SK-N-SH (cell line): ENCODE results near the gene MAP3K13. TPM values are rescaled to one million over a fixed set of nuclear protein-coding genes. Genes with fewer than 3 reads are reported as not detected.

Experiments
- CTCF ChIA-PET: fragments of 300-600, 350-600 bp; formaldehyde crosslinking; extraction: SDS; loops from one replicate; lab custom pipeline; 2021; lab: Yijun Ruan, JAX
- POLR2A ChIA-PET: fragments of 350-600 bp; sonication (Branson Sonifier 250); formaldehyde crosslinking; extraction: SDS; loops from one replicate; lab custom pipeline; 2020; ENCODE audit warnings: antibody characterized with exemption, inconsistent platforms; lab: Yijun Ruan, JAX
- DNase-seq: peaks from one replicate; pipeline ENCODE4 v3.0.0; 2012
- H2AFZ ChIP-seq: fragments of 200-600 bp; sonication (generic); 2 replicates; pipeline ENCODE4 v1.8.1; 2016; ENCODE audit warnings: antibody characterized with exemption, mild to moderate bottlenecking, low read depth
- H3F3A ChIP-seq: fragments of 200-600 bp; sonication (generic); replicated peaks from 2 replicates; pipeline ENCODE3; 2016; ENCODE audit warnings: antibody characterized with exemption, mild to moderate bottlenecking; ENCODE audit not compliant: insufficient read depth
- H3K27ac ChIP-seq, 2 experiments: fragments of 200-500 bp in 1 of 2; fragments of 200-600 bp in 1 of 2; sonication (Bioruptor generic) in 1 of 2; sonication (generic), shearing (Covaris generic) in 1 of 2; 2 replicates each; pipeline versions ENCODE4 v1.5.1 to v1.6.1; 2014 to 2016; ENCODE audit warnings: low read depth in 2 of 2, inconsistent platforms in 1 of 2, low read length in 1 of 2, mild to moderate bottlenecking in 1 of 2, mixed read lengths in 1 of 2
- H3K27me3 ChIP-seq: fragments of 200-600 bp; sonication (generic), shearing (Covaris generic); 2 replicates; pipeline ENCODE4 v1.6.1; 2016; ENCODE audit warnings: mixed run types; ENCODE audit not compliant: insufficient read depth
- H3K36me3 ChIP-seq, 2 experiments: fragments of 200-500 bp in 1 of 2; fragments of 200-600 bp in 1 of 2; sonication (Bioruptor generic) in 1 of 2; sonication (generic) in 1 of 2; replicated peaks in 1 of 2; 2 replicates each; pipeline versions ENCODE3 to v1.5.1; 2014 to 2016; ENCODE audit warnings: low read length in 1 of 2, mild to moderate bottlenecking in 1 of 2; ENCODE audit not compliant: insufficient read depth in 2 of 2, control insufficient read depth in 1 of 2
- H3K4me1 ChIP-seq, 2 experiments: fragments of 200-500 bp in 1 of 2; fragments of 200-600 bp in 1 of 2; sonication (Bioruptor generic) in 1 of 2; sonication (generic), shearing (Covaris generic) in 1 of 2; 2 replicates each; pipeline versions ENCODE4 v1.5.1 to v1.6.1; 2014 to 2016; ENCODE audit warnings: low read depth in 1 of 2, low read length in 1 of 2, mixed run types in 1 of 2; ENCODE audit not compliant: insufficient read depth in 2 of 2, control insufficient read depth in 1 of 2
- H3K4me2 ChIP-seq: fragments of 200-600 bp; sonication (generic), shearing (Covaris generic); 2 replicates; pipeline ENCODE4 v1.6.1; 2017; ENCODE audit warnings: mixed run types
- H3K4me3 ChIP-seq, 2 experiments: fragments of 200-500 bp in 1 of 2; fragments of 200-600 bp in 1 of 2; sonication (Bioruptor generic) in 1 of 2; sonication (generic), shearing (Covaris generic) in 1 of 2; 2 replicates each; pipeline versions ENCODE4 v1.5.1 to v1.8.1; 2014 to 2016; ENCODE audit warnings: low read depth in 2 of 2, inconsistent platforms in 1 of 2, low read length in 1 of 2, mild to moderate bottlenecking in 1 of 2, mixed read lengths in 1 of 2, moderate library complexity in 1 of 2
- H3K79me2 ChIP-seq: fragments of 200-600 bp; sonication (generic); 2 replicates; pipeline ENCODE4 v1.8.1; 2017; ENCODE audit warnings: mild to moderate bottlenecking; ENCODE audit not compliant: insufficient read depth
- H3K9ac ChIP-seq: fragments of 200-600 bp; sonication (generic); 2 replicates; pipeline ENCODE4 v1.6.1; 2017; ENCODE audit warnings: mixed run types
- H3K9me2 ChIP-seq: fragments of 200-600 bp; sonication (generic); 2 replicates; pipeline ENCODE4 v1.6.1; 2017; ENCODE audit warnings: mixed run types
- H3K9me3 ChIP-seq: fragments of 200-600 bp; sonication (generic); 2 replicates; pipeline ENCODE4 v1.6.1; 2017; ENCODE audit warnings: mixed run types, mild to moderate bottlenecking, moderate library complexity
- H4K20me1 ChIP-seq: fragments of 200-600 bp; sonication (generic); 2 replicates; pipeline ENCODE4 v1.6.1; 2017; ENCODE audit warnings: mild to moderate bottlenecking, mixed run types; ENCODE audit not compliant: insufficient read depth
- CHD2 ChIP-seq: fragments of 150-350 bp; IDR thresholded peaks from 2 replicates; pipeline ENCODE4 v1.6.1; 2018; ENCODE audit warnings: low read length; ENCODE audit not compliant: partially characterized antibody
- GABPA ChIP-seq: IDR thresholded peaks from 2 replicates; pipeline ENCODE4 v1.4.0; 2012; ENCODE audit warnings: low read depth, mild to moderate bottlenecking
- GATA2 ChIP-seq: sonication (generic); formaldehyde crosslinking; IDR thresholded peaks from 2 replicates; pipeline ENCODE4 v1.5.0; 2020; ENCODE audit warnings: mild to moderate bottlenecking, missing genetic modification reagents
- JUND ChIP-seq: IDR thresholded peaks from 2 replicates; pipeline ENCODE4 v1.4.0; 2012
- NRF1 ChIP-seq: IDR thresholded peaks from 2 replicates; pipeline ENCODE4 v1.6.1; 2012; ENCODE audit warnings: low read depth, mild to moderate bottlenecking, low read length
- POLR2AphosphoS5 ChIP-seq: IDR thresholded peaks from 2 replicates; pipeline ENCODE4 v1.6.1; 2012; ENCODE audit warnings: low read depth, low read length
- RFX5 ChIP-seq: IDR thresholded peaks from 2 replicates; pipeline ENCODE4 v1.6.1; 2012; ENCODE audit warnings: mild to moderate bottlenecking, improper control_type of control experiment, low read length
- RXRA ChIP-seq: IDR thresholded peaks from 2 replicates; pipeline ENCODE4 v1.4.0; 2012; ENCODE audit warnings: low read depth, mild to moderate bottlenecking, borderline replicate concordance
- SIN3A ChIP-seq: IDR thresholded peaks from 2 replicates; pipeline ENCODE4 v1.6.1; 2012; ENCODE audit warnings: low read depth, mild to moderate bottlenecking, low read length, moderate library complexity, borderline replicate concordance
- TCF12 ChIP-seq: IDR thresholded peaks from 2 replicates; pipeline ENCODE4 v1.4.0; 2012
- USF1 ChIP-seq: IDR thresholded peaks from 2 replicates; pipeline ENCODE4 v1.4.0; 2012; ENCODE audit warnings: low read depth, borderline replicate concordance
- WGBS: methylation state at CpG from one replicate; pipeline ENCODE4 v1.1.6; 2017; ENCODE audit warnings: low lambda C conversion rate; 5-methylcytosine and 5-hydroxymethylcytosine counted together
- polyA plus RNA-seq, 3 experiments: library from polyadenylated mRNA; depleted of rRNA; stranded (reverse); fragments of >200 nt; gene quantifications; 2 replicates each; pipeline ENCODE4 v1.2.3, GENCODE V29; 2012
- TF ChIP-seq, protein P1 (sequence below): IDR thresholded peaks from 2 replicates; pipeline ENCODE4 v1.4.0; 2012; ENCODE audit warnings: low read depth, borderline replicate concordance
- TF ChIP-seq, protein P2 (sequence below): IDR thresholded peaks from 2 replicates; pipeline ENCODE4; 2012

MAP3K13 gene
- polyA plus RNA-seq, 1 of the 3 experiments (the other 2 are of a cell fraction), result 9.1 TPM

DNA sequence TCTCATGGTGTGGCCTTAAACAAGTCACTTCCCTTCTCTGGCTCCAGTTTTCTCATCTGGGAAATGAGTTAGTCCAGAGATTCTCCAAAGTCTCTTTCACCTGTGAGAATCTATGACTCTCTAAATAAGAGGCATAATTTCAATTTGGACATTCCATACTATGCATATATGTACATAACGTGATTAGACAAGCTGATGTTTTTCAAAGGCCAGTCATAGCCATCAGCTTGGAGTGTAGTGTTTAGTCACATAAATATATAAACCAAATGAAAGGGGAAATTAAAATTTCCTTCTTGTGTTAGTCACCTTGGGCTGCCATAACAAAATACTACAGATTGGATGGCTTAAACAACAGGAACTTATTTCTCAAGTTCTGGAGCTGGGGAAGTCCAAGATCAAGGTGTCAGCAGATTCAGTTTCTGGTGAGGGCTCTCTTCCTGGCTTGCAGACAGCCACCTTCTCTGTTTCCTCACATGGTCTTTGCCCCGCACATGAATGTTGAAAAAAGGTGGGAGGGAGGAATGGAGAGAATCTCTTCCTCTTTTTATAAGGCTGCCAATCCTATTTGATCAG is 116.5 kb downstream of the MAP3K13 start (continued):
- TF ChIP-seq, protein P1, sequence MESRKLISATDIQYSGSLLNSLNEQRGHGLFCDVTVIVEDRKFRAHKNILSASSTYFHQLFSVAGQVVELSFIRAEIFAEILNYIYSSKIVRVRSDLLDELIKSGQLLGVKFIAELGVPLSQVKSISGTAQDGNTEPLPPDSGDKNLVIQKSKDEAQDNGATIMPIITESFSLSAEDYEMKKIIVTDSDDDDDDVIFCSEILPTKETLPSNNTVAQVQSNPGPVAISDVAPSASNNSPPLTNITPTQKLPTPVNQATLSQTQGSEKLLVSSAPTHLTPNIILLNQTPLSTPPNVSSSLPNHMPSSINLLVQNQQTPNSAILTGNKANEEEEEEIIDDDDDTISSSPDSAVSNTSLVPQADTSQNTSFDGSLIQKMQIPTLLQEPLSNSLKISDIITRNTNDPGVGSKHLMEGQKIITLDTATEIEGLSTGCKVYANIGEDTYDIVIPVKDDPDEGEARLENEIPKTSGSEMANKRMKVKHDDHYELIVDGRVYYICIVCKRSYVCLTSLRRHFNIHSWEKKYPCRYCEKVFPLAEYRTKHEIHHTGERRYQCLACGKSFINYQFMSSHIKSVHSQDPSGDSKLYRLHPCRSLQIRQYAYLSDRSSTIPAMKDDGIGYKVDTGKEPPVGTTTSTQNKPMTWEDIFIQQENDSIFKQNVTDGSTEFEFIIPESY, result no peak
- TF ChIP-seq POLR2AphosphoS5 (no peak), GATA2 (CRISPR knock-in tag) (no peak), GABPA (no peak), SIN3A (no peak)
- TF ChIP-seq, all 33 proteins: peak for 0

GRCh38 chr3:185484296-185484695 is 121.4 kb downstream of the MAP3K13 start:
- Histone ChIP-seq H2AFZ (no peak overlapping the region), H3K27me3 (no peaks in the 10 kb centered on the region), H3K4me1 (no peaks in the 10 kb centered on the region), H3K4me2 (no peak overlapping the region), H4K20me1 (no peaks in the 10 kb centered on the region), H3K9me2 (no peaks in the 10 kb centered on the region), H3K27ac (no peak overlapping the region), H3K9ac (no peak overlapping the region), H3K79me2 (no peaks in the 10 kb centered on the region), H3K4me3 (no peak overlapping the region), H3K36me3 (peaks cover 7 to 14% of the 10 kb centered on the region in 2 experiments), H3K9me3 (no peaks in the 10 kb centered on the region), H3F3A (no peaks in the 10 kb centered on the region)
- TF ChIP-seq GATA2 (CRISPR knock-in tag), result no peak
- TF ChIP-seq, protein P1, result no peak
- no peak for TF ChIP-seq CHD2
- TF ChIP-seq USF1, result no peak
- TF ChIP-seq, protein P2, sequence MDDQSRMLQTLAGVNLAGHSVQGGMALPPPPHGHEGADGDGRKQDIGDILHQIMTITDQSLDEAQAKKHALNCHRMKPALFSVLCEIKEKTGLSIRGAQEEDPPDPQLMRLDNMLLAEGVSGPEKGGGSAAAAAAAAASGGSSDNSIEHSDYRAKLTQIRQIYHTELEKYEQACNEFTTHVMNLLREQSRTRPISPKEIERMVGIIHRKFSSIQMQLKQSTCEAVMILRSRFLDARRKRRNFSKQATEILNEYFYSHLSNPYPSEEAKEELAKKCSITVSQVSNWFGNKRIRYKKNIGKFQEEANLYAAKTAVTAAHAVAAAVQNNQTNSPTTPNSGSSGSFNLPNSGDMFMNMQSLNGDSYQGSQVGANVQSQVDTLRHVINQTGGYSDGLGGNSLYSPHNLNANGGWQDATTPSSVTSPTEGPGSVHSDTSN, result no peak
- no peak for TF ChIP-seq NRF1
- no peak for TF ChIP-seq POLR2AphosphoS5
- no peak for TF ChIP-seq RXRA
- TF ChIP-seq RFX5, result no peak
- no peak for TF ChIP-seq TCF12
- no peak for TF ChIP-seq JUND
- ChIA-PET POLR2A (no interaction called here), CTCF (no interaction called here)
- DNase-seq, result no peak
- 95% methylated on average over 3 of the region's 3 CpGs for WGBS
